Measurements from ENCODE around the gene TMF1.

TMF1 gene

DNA sequence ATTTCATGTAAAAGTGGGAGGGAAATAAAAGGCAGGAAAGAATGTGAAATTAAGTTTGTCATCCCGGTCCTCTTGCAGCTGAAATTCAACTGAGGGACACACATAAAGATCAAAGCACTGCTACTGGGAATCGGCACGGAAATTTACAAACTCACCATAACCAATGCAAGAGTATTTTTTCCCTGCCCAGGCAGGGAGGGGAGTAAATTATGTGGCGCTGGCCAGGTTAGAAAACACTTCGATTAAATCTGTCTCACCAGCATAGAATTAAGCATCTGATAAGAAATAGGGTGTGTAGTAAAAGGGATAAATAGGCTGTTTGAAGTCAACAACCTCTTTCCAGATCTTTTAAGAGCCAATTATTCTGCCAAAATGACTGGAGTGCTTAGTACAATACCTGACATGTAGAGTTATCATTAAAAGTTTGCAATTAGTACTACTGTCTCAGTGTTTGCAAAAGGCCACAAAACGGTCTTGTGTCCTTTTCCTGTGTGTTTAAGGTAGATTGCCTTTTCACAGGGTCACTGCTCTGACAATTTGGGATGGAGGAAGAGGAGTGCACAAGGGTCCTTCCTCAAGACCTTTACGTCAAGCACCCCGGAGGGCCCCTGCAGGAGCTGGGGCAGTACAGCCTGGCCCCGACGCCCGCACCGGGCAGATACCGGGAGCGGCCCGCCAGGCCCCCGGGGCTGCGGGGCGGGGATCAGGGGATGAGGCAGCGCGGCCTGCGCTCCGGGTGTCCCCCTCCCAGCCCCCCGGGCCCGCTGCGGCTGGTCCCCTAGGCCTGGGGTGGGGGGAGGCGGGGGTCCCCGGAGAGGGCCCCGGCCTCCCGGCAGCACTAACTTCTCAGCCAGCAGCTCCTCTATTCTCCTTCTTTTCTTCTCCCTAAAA, 27.4 kb upstream of the TMF1 start:
- DNase-seq = no peak

DNA sequence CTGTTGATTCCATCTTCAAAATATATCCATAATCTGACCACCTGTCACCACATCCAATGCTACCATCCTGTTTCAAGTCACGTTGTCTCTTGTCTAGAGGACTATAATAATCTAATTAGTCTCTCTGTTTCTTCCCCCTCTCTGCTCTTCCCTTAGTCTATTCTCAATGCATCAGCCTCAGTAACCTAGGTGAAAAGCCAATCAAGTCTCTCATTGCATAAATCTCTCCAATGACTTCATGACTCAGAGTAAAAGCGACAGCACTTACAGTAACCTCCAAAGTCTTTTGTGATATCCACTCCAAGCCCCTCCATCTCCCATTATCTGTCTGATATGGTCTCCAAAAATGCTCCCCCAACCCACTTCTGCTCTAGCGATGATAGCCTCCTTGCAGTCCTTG, 20.8 kb upstream of the TMF1 start:
- DNase-seq = no peak

DNA sequence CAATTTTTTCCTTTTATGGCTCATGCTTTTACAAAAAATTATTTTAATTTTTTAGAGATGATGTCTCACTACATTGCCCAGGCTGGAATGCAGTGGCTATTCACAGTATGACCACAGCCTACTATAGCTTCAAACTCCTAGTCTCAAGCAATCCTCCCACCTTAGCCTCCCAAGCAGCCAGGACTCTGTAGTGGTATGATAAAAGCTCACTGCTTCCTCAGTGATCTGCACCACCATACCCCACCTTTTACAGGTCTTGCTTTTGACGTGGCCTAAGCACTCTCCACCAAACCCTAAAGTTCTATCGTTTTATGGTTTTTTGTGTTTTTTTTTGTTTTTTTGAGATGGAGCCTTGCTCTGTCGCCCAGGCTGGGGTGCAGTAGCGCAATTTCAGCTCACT, 14.0 kb upstream of the TMF1 start:
- DNase-seq = no peak

DNA sequence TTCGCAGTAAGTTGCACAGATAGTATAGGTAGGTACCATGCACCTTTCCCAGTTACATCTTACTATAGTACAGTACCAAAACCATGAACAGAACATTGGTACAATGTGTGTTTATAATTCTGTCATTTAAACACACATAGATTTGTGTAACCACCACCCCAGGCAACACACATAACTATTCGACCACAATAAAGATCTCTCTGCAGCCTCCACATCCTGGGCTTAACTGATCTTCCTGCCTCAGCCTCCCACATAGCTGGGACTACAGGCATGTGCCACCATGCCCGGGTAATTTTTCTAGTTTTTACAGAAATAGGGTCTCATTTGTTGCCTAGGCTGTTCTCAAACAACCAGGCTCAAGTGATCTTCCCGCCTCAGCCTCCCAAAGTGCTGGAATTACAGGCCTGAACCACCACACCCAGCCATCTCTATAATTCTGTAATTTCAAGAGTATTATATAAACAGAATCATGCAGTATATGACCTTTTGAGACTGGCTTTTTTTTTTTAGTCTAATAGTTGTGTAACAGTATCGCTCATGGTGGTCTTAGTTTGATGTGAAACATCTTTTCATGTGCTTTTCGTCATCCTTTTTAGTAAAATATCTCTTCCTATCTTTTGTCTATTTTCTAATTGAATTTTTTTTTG, 13.3 kb upstream of the TMF1 start:
- DNase-seq = no peak

DNA sequence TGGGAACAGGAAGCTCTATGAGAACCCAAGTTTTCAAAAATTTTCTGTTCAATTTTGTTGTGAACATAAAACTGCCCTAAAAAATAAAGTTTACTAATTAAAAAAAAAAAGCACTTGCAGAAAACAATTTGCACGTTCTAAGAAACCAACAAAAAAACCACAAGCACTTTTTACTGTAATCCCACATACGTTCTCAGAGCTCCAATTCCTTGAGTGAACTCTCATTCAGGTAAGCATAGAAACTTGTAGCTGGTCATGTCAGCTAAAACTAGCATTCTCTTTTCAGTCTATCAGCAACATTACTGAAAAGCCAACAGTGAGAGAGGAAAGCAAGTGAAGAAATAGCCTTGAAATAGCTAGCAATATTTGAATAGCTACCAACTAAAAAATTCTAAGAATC, 11.5 kb upstream of the TMF1 start:
- DNase-seq = no peak

DNA sequence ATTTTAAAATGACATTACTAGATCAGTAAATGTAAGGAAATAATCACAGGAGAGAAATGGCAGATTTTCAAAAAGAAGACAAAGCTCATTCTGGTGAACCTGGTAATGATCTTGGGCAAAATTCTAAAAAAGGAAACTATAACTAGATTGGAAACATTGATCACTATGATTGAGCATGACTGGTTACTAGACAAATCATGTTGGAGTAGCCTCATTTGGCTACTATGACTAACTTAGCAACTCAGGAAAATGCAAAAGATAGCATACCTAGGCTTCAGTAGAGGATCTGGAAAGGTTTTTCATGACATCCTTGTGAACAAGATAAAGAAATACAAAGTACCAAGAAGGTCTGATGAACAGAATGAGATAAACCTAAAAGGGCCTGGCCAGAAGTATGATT, 7.6 kb upstream of the TMF1 start:
- DNase-seq = no peak

DNA sequence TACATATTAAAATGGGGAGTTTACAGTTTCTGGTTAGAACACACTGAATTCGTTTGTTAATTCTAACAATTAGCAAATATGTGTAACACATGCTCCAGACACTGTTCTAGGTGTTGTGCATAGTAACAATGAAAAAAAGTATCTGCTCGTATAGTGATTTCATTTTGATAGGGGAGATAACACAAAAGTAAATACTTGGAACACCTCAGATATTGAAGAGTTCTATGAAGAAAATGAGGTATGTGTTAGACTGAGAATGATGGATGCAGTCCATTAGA, 6.8 kb upstream of the TMF1 start:
- no peak for DNase-seq

DNA sequence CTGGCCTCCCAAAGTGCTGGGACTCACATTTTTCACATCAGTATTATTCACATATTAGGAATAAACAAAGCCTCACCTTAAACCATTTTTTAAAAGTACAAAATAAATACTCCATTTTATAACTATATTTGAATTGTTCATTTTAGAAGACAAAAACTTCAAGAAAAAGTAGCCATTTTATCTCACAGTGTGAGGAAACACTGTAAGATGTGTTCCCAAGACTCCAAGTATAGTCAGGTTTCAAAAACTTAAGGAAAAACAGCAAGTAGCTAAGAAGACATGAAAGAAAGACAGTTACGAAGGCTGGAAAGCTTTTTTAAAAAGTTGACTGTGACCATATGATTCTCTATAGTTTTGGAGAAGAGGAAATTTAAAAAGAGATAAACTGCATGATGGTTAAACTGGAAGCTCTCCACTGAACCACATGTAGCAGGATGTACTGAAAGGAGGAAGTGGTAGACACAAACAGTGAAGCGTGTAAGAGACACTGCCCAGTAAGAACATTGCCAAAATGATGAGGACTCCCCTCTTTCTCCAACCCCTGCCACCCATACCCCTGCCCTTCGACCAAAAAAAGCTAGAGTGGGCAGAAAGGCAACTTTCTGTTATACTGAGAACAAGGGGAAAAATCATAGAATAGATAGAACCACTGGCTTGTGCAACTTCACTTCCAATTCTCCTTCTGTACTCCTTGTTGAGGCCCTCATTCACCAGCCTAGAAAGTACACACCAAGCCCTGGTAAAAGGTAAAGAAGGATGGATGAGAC, 6.2 kb upstream of the TMF1 start:
- DNase-seq = no peak

DNA sequence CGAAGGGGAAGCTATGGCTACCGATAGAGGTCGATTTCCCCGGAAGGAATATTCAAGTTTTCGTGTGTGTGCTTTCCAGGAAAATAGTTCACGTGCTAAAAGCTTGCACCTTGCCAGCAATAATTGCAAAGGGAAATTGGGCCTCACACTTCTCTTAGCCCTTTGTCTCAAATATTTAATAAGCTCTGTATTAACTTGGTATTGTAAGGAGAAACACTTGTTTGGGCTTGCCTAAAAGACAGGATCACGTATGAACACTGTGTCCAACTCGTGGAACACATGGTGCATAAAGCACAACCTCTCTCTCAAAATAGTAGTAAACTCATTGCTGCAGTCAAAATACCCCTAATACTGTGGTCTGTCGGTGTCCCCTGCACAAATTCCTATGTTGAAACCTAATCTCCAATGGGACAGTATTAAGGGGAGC, 352 bp upstream of the TMF1 start:
- no peak for DNase-seq

DNA sequence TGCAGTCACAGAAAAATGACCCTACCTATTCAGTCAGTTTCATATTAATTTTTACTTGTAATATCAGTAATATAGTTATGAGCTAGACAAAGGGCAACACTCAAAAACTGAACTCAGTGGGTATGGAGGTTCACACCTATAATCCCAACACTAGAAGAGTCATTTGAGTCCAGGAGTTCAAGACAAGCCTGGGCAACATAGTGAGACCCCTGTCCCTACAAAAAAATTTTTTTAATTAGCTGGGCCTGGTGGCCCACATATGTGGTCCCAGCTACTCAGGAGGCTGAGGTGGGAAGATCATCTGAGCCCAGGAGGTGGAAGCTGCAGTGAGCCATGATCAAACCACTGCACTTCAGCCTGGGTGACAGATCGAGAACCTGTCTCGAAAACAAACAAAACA, 3.1 kb downstream of the TMF1 start:
- no peak for DNase-seq

DNA sequence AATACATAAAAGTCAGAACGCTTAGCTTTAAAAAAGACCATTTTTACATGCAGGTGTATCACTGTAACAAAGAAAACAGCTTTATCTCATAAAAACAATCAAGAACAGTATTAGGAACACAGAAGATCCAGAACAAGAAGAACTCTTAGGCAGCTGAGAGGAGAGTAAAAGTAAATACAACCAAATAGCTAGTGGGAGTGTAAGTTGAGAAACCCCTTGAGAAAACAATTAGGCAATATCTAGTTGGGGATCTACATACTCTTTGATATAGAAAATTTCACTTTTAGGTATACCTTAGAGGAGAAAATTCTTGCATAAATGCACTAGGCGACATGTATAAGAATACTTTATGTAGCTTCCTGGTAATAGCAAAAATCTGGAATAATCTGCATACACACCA, 7.5 kb downstream of the TMF1 start:
- DNase-seq = no peak

DNA sequence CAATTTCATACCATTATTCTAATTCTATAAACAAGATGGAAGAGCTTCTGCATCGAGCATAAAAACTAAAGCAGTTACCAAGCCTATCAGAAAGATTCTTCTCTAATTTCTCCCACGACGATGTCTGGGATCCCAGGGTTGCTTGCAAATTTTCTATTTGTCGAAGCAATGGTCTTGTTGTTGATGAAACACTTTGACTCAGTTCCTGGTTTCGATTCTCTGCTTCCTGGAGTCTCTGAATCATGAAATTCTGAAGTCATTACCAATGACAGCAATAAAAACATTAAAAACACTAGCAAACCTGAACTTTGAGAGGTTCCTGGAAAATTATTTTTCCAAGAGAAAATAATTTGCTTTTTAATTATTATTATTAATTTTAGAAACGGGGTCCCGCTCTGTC, 18.7 kb downstream of the TMF1 start:
- no peak for DNase-seq

DNA sequence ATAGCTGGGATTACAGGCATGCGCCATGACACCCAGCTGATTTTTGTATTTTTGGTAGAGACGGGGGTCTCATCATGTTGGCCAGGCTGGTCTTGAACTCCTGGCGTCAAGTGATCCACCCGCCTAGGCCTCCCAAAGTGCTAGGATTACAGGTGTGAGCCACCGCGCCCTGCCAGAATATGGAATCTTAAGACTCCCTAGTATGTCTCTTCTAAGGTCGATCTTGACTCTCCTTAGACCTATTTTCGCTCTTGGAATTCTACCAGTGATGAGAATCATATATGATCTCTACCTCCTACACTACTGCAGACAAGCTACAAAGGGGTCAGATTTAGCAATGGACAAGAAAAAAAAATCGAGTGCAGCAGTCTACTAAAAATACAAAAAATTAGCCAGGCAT, 19.4 kb downstream of the TMF1 start:
- no peak for DNase-seq

DNA sequence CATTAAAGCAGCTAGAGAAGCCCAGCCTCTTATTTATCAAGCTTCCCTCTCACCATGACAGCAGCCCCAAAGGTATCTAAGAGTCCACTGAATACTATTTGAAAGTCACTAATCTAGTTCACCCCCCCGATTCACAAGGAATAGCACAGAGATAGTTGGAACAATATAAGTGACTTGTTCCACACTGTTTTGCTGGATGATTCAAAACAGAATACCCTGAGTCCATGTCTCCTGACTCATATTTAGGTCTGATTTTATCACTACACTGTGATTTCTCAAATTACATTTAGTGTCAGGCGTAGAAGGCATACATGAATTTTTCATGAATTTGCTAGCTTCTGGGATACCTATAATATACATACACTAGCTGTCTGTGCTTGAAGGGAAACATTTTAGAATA, 20.0 kb downstream of the TMF1 start:
- DNase-seq = no peak

DNA sequence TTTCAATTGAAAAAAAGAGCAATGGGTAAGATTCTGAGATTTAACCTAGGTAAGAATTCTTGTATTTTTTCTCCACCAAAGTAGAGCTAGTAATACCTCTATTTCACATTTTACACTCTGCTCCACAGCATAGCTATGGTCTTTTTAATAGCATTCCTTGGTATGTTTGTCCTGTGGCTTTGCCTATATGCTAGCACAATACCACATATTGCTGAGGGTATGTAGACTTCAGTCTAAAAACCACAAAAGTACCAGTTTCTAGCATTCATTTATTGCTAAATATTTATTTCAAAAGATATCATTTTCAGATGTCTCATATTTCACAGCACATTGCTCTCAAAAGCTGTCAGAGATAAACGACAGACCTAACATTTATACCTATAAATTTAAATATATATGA, 20.5 kb downstream of the TMF1 start:
- no peak for DNase-seq

DNA sequence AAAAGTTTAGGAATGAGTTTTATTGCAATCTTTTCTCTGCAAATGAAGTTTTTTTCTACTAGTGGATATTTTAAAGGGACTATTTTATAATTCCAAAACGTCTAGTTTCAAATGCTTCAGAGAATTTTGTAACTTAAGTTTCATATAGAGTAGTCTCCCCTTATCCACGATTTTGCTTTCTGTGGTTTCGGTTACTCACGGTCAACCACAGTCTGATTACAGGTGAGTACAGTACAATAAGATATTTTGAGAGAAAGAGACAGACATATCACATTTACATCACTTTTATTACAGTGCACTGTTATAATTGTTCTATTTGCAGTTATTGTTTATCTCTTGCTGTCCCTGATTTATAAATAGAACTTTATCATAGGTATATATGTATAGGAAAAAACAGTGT, 31.3 kb downstream of the TMF1 start:
- DNase-seq = no peak

DNA sequence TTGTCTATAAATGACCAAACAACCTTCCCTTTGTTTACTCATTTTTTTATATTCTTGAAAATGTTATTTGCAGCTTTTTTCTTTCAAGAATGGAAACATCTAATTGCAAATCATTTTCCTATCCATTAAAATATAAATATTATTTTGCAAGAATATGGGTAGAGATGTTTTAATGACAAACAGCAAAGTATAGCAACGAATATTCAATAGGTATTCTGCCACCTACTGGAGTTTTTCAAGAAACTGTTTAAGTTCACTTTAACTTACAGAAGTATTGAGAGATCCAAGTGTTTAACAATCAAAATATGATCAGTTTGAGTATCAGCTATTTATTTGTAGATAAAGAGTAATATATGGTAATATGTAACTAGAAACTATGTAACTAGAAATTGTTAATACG, 31.7 kb downstream of the TMF1 start:
- no peak for DNase-seq

DNA sequence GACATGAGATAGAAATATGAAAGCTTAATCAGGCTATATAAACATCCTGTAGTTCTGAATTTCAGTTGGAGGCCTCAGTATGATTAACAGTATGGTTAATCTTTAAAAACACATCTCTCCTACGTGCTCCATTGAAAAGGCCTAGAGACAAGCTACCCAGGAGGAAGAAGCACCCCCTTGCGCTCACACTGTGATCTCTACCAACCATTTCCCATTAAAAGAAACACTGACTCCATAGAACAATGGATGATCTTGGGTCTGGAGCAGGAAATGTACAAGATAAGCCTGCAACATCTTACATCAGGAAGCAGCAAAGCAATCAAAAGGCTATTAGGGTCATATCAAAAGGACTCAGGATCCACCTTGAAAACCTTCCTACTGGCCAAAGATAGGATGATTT, 35.2 kb downstream of the TMF1 start:
- DNase-seq = no peak

DNA sequence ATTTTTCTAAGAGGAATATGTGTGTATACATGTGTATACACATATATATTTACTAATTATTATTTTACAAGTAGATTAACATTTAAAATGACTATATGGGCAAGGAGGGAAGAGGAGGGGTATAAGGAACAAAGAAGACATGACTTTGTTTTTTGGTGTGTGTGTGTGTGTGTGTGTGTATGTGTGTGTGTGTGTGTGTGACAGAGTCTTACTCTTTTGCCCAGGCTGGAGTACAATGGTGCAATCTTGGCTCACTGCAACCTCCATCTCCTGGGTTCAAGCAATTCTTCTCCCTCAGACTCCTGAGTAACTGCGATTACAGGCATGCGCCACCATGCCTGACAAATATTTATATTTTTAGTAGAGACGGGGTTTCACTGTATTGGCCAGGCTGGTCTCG, 36.0 kb downstream of the TMF1 start:
- DNase-seq = no peak

DNA sequence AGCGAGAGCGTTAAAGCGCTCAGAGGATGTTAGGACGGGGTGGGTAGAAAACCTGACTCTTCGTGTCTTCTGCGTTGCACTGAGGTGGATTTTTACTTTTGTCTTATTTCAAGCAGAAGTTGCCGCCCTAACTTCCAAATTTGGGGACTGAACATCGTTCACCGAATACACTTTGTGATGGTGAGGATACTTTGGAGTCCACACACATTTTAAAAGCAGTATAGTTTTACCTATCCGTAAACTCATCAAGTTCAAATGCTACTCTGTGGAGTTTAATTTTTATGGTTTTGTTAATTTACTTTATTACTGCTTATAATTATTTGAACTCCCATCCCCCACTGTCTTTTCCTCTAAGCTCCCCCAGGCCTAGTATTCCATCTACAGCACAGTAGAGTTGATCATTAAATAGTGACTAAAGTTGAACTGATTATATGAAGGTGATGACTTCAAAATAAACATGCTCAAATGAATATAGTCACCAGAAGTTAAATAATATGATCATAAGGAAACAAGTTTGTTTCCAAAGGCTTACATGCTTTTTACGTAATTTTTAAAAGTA, 38.0 kb downstream of the TMF1 start:
- DNase-seq = no peak

DNA sequence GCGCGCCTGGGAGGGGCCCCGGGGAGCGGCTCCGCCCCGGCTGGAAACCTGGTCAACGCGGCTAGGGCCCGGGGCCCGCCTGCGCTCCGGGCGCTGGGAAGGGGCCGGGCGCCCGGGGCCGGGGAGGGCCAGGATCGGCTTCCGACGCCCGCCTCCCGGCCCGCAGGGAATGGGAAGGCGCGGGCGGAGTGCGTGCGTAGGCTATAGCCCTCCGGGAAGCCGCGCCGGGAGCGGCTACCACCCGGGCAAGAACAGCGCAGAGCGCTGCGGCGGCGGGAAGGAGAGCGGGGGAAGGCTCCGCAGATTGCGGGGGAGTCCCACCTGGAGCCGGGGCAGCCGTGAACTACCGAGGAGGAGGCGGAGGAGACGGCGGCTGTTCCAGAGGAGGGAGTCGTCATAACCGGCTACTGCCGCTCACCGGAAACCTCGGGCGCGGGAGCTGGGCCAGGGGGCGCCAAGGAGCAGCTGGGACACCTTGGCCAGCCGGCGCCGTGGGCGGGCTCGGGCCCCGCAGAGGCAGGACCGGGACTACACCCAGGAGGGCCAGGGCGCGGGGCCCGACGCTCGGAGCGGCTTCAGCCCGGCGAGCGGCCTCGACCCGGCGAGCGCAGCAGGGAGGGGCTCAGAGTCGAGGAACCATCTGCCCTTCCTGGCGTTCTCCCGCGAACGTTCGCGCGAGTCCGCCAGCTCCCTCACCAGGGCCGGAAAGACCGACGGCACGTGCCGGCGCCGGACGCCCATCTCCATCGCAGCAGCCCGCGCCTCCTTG, 38.7 kb downstream of the TMF1 start, which contains the start of gene EOGT:
EOGT (minus strand) TSS at position 432 of the 769 bp plus-strand sequence. CDS start 3,838 bp downstream, outside the sequence.
- DNase-seq = peak; percentile 40

DNA sequence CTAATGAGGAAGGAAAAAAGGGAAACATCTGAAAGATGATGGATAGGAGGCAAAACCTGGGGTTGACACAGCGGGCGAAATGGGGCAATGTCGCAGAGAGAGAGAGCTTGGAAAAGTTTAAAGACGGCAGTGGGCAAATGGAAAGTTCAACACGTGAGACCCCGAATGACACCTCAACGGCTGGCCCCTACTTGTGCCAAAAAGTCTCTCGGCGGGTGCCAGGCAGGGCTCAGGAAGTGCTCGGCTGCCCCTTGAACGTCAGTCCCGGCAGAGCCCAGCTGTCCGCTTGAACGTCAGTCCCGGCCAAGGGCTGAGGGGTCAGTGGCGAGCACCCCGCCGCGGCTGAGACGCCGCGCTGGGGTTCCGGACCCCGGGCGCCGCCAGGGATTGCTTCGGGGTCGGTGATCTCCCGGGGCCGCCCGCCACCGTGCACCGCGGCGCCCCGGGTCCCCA, 39.3 kb downstream of the TMF1 start:
- peak; percentile 1 for DNase-seq

All from NCI-H1092 treated with DMSO at 0.1 percent for 48 hours (cell line).